Loucy (cell line): ENCODE measurements around the gene GALM.

Experiments
- EZH2phosphoT487 ChIP-seq: fragments of 200-600 bp; IDR thresholded peaks from 2 replicates; pipeline ENCODE4 v1.6.1; 2018; ENCODE audit warnings: antibody characterized with exemption, mild to moderate bottlenecking, moderate library complexity, borderline replicate concordance
- TF ChIP-seq, protein P1 (sequence below): fragments of 200-600 bp; sonication (generic); conservative IDR thresholded peaks from 2 replicates; pipeline ENCODE4 v1.5.1; 2014; ENCODE audit warnings: mild to moderate bottlenecking, antibody characterized with exemption, low read length

- TF ChIP-seq, protein P1, sequence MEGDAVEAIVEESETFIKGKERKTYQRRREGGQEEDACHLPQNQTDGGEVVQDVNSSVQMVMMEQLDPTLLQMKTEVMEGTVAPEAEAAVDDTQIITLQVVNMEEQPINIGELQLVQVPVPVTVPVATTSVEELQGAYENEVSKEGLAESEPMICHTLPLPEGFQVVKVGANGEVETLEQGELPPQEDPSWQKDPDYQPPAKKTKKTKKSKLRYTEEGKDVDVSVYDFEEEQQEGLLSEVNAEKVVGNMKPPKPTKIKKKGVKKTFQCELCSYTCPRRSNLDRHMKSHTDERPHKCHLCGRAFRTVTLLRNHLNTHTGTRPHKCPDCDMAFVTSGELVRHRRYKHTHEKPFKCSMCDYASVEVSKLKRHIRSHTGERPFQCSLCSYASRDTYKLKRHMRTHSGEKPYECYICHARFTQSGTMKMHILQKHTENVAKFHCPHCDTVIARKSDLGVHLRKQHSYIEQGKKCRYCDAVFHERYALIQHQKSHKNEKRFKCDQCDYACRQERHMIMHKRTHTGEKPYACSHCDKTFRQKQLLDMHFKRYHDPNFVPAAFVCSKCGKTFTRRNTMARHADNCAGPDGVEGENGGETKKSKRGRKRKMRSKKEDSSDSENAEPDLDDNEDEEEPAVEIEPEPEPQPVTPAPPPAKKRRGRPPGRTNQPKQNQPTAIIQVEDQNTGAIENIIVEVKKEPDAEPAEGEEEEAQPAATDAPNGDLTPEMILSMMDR = no peak
- no peak for TF ChIP-seq EZH2phosphoT487
These were observed 72.0 kb downstream of the GALM start for GRCh38 chr2:38737925-38738324.
